Occipital lobe (tissue), 2 donors: Measurements from ENCODE around the gene GATD1. TPM values are rescaled to one million over a fixed set of nuclear protein-coding genes. Genes with fewer than 3 reads are reported as not detected.

Experiments used
- DNase-seq: peaks from one replicate; lab custom pipeline; 2025; lab: John Stamatoyannopoulos, UW
- total RNA-seq: library from RNA; depleted of rRNA; stranded (reverse); fragments of >200 nt; gene quantifications from one replicate; pipeline ENCODE4 v1.2.3, GENCODE V29; 2014

GATD1 gene
- total RNA-seq, 1 donor from 2014 or later = 22.3 TPM

DNA sequence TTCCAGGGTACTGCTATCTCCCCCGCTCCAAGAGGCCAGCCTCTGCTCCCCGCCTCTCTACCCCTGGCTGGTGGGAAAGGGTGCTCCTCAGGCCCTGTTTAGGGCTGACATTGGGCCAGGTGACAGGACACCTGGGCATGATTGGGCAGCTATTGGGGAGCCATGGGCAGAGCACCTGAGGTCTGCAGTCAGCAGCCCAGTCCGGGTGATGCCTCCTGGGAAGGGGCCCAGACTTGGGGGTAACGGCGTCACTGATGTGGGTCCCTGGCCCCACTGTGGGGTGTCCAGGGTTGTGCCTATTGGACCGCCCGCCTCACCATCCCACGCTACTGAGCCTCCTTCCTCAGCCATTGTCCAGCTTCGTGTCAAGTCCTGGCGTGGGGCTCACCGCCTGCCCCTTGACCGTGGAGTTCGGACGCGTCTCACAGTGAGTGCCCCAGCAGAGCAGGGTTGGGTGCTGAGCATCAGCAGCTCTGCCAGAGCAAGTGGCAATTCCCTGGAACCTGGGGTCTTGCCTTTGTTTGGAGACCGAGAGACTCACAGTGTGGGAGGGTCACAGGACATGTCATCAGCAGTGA is 2.8 kb upstream of the GATD1 start:
- no peak for DNase-seq

DNA sequence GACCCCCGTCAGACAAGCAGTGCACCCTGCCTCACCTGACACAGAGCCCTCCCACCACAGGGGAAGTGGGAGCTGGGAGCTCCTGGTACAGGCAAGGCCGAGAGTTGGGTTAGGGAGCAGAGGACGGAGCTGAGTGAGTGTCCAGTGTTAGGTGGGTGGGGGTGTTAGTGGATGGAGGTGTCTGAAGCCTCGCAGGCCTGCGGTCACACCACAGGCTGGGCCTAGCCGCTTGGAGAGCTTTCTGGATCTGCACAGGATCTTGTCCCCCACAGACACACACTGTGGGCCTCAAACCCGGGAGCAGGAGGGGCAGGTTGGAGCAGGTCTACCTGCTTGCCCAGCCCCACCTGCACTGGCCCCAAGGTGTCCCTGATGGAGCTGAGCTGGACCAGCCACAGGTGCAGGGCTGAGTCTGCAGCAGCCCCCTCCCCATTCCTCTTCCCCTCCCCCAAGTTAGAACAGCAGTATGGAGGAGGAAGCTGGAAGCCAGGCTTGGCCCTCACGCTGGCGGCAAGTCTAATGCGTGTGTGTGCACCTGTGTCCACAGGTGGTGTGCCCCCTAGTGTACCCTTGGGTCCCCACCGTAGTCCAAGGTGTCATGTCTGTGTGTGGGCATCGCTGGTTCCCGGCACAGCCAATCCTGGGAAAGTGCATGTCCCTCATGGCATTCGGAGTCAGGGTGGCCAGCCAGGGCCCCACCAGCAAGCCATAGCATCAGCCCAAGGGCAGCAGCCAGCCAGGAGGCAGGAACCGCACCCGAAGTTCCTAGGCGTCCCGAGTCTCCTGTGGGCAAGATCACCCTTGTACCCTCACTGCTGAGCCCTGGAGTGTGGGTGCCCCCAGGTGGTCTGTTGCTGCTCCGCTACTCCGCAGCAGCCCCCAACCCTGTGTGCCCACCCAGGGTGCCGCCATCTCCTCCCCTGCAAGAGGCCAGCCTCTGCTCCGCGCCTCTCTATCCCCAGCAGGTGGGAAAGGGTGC is 2.0 kb upstream of the GATD1 start:
- DNase-seq = no peak

- DNase-seq = no peak
These were observed 563 bp downstream of the GATD1 start for GRCh38 chr11:776561-777287.

DNA sequence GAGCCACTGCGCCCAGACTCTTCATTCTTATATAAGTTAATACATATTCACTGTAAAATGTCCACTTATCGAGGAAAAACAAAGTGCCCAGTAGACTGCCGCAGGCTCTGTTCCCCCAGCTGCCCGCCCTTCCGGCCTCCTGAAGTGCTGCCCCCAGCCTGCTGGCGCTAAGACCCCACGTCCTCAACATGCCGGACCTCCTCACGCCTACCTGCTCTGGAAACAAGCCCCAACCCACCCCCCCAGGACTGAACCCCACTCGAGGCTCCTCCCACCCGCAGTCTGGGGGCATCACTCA is 1.1 kb downstream of the GATD1 start:
- DNase-seq = no peak

DNA sequence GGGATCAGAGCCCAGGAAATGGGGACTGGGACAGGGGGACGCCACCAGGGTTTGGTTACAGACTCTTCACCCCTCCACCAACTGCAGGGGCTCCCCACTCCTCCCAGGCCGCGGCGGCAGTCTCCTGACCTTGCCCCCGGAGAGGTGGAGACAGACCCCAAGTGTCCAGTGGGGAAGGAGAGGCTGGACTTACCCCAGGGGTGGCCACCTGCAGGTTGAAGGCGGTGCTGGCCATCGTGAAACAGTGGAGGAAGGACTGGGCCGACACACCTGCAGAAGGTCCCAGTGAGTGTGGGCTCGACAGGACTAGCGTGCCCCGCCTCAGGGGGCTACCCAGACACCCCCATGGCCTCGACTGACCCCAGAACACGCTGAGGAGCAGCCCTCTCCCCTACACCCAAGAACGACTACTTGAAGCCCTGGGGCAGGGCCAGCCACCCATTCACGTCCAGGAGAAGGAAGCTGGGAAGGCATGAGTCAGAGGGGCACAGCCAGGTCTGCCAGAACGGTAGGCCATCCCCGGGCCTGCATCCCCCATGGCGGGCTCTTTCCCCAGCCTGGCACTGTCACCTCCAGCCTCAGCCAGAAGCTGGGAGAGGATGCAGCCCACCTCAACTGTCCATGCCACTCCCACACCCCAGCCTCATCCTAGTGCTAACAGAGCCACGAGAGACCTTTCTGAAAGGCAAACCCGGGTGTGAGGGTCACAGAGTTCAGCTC is 2.3 kb downstream of the GATD1 start:
- no peak for DNase-seq

- DNase-seq = no peak
These were observed 3.5 kb downstream of the GATD1 start for GRCh38 chr11:773830-774229.

GRCh38 chr11:773425-773824 is 3.9 kb downstream of the GATD1 start:
- DNase-seq = no peak

- DNase-seq = peak; percentile 83
These were observed 4.6 kb downstream of the GATD1 start for GRCh38 chr11:772429-773390.

GRCh38 chr11:771617-772204 is 5.6 kb downstream of the GATD1 start:
- DNase-seq = no peak

GRCh38 chr11:770642-771616 is 6.4 kb downstream of the GATD1 start:
- no peak for DNase-seq

DNA sequence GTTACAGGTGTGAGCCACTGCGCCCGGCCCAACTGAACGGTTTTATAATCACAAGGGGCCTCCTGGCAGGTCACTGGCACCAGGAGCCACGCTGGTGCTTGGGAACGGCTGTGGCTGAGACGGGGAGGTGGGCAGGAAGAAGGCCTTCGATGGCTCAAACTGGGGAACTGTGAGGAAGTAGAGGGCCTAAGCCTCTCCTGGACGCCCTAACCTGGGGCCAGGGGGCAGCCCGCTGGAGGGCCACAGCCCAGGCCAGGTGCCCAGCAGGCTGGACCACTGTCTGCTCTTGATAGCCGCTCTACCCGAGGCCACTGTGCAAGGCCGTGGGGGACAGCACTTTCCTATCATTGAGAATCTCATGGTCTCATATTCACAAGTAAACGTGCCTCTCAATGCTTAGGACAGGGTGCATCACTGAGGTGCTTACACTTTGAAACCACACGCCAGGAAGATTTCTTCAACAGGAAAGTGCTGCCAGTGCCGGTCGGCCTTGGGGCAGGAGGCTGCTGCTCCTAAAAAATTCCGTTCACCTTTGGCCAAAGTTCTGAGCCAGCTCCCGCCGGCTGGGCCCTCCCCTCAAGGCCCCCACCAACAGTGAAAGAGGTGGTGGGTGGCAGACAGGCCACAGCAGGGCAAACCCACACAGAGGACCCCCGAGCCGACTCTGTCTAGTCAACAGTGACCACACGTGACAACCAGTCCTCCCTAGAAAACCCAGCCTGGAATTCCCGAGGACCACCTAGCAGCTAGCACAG is 7.2 kb downstream of the GATD1 start:
- DNase-seq = no peak

- DNase-seq = no peak
These were observed 10.0 kb downstream of the GATD1 start for GRCh38 chr11:767238-767637.

GRCh38 chr11:766936-767210 is 10.4 kb downstream of the GATD1 start:
- no peak for DNase-seq

DNA sequence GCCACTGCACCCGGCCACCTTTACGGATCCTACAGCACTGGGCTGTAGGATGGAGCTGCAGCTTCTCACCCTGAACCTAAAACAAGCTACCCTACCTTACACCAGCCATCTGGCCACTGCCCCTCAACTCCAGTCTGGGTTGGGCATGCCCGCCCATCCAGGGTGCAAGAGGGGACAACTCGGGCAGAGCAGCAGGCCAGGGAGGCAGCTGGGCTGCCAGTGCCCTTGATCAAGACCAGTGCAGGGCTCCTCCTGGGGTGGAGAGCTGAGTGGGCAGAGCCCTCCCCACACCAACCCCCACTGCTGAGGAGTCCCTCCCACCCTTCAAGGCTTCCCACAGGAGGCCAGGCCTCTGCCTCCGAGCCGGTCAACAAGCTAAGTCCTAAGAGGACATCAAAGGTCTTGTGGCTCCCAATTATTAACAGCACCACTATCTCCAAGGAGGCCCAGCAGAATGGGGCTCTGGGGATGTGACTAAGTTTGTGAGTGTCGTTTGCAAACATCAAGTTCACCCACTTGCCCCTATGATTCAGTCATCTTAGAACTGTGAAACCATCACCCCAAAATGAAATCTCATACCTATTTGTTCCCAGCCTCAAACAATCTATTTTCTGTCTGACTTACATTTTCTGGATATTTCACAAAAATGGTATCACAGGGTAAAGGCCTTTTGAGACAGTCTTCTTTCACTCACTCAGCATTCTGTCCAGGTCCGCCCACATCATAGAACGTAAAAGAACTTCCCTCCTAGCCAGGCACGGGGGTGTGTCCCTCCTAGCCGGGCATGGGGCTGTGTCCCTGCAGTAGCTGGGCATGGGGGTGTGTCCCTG is 11.0 kb downstream of the GATD1 start:
- no peak for DNase-seq

- no peak for DNase-seq
These were observed 11.5 kb downstream of the GATD1 start for GRCh38 chr11:765802-766091.

- no peak for DNase-seq
These were observed 12.1 kb downstream of the GATD1 start for GRCh38 chr11:765025-765801.
